OCI-LY1 (cell line): Measurements from ENCODE around the gene PDK2.

Source experiments
- H2AFZ ChIP-seq: fragments of 200-600 bp; sonication (generic), shearing (Covaris generic); 2 replicates; pipeline ENCODE4 v1.6.0; 2014; ENCODE audit warnings: antibody characterized with exemption, mild to moderate bottlenecking, low read length
- H3F3A ChIP-seq: fragments of 200-600 bp; sonication (generic), shearing (Covaris generic); 2 replicates; pipeline ENCODE4 v1.6.0; 2014; ENCODE audit warnings: mild to moderate bottlenecking, antibody characterized with exemption, low read length, moderate library complexity; ENCODE audit not compliant: insufficient read depth
- H3K27ac ChIP-seq: fragments of 200-600 bp; sonication (generic); 2 replicates; pipeline ENCODE4 v1.5.1; 2014; ENCODE audit warnings: low read length, mixed run types, mild to moderate bottlenecking, low read depth; ENCODE audit not compliant: poor library complexity, severe bottlenecking
- H3K27me3 ChIP-seq: fragments of 200-600 bp; sonication (generic); 2 replicates; pipeline ENCODE4 v1.6.0; 2014; ENCODE audit warnings: antibody characterized with exemption, mild to moderate bottlenecking, low read length, moderate library complexity; ENCODE audit not compliant: insufficient read depth
- H3K36me3 ChIP-seq: fragments of 200-600 bp; sonication (generic); 2 replicates; pipeline ENCODE4 v1.6.1; 2014; ENCODE audit warnings: mild to moderate bottlenecking, antibody characterized with exemption, low read length, moderate library complexity, mixed read lengths; ENCODE audit not compliant: insufficient read depth
- H3K4me1 ChIP-seq: fragments of 200-600 bp; sonication (generic); 2 replicates; pipeline ENCODE4 v1.5.1; 2014; ENCODE audit warnings: mild to moderate bottlenecking, low read length, moderate library complexity; ENCODE audit not compliant: insufficient read depth, severe bottlenecking
- H3K4me2 ChIP-seq: fragments of 200-600 bp; sonication (generic), shearing (Covaris generic); 2 replicates; pipeline ENCODE4 v1.6.1; 2014; ENCODE audit warnings: low read length
- H3K4me3 ChIP-seq: fragments of 200-600 bp; sonication (generic); 2 replicates; pipeline ENCODE4 v1.5.1; 2014; ENCODE audit warnings: low read length, low read depth, mild to moderate bottlenecking, mixed read lengths; ENCODE audit not compliant: poor library complexity, severe bottlenecking
- H3K79me2 ChIP-seq: fragments of 200-600 bp; shearing (Covaris generic); 2 replicates; pipeline ENCODE4 v1.6.1; 2016; ENCODE audit warnings: mixed run types, low read length, mixed read lengths; ENCODE audit not compliant: insufficient read depth
- H3K9ac ChIP-seq: fragments of 200-600 bp; sonication (generic), shearing (Covaris generic); 2 replicates; pipeline ENCODE4 v1.6.1; 2014; ENCODE audit warnings: mild to moderate bottlenecking, low read length, mixed read lengths
- H3K9me2 ChIP-seq: fragments of 200-600 bp; sonication (generic), shearing (Covaris generic); 2 replicates; pipeline ENCODE4 v1.6.1; 2014; ENCODE audit warnings: low read depth, mild to moderate bottlenecking, low read length, mixed read lengths
- H3K9me3 ChIP-seq: fragments of 200-600 bp; shearing (Covaris generic); 2 replicates; pipeline ENCODE4 v1.6.1; 2014; ENCODE audit warnings: low read length, mixed read lengths
- H4K20me1 ChIP-seq: fragments of 200-600 bp; sonication (generic), shearing (Covaris generic); 2 replicates; pipeline ENCODE4 v1.6.0; 2016; ENCODE audit warnings: mild to moderate bottlenecking, low read length; ENCODE audit not compliant: insufficient read depth
- CTCF ChIP-seq: fragments of 200-600 bp; sonication (generic), shearing (Covaris generic); IDR thresholded peaks from 2 replicates; pipeline ENCODE4 v1.5.1; 2017; ENCODE audit warnings: mild to moderate bottlenecking, antibody characterized with exemption, low read length, moderate library complexity, mixed read lengths
- EZH2 ChIP-seq: fragments of 200-600 bp; sonication (generic), shearing (Covaris generic); IDR thresholded peaks from 2 replicates; pipeline ENCODE4 v1.8.0; 2017; ENCODE audit warnings: borderline replicate concordance, mixed run types, mild to moderate bottlenecking, antibody characterized with exemption, low read length, moderate library complexity, mixed read lengths

Gene PDK2

GRCh38 chr17:50152736-50153135, 57.6 kb downstream of the PDK2 start:
- H3F3A ChIP-seq = no peaks in the 10 kb centered on the region; the same call in 1 of the 2 replicates
- no peak for TF ChIP-seq EZH2
- TF ChIP-seq CTCF = no peak

GRCh38 chr17:50153650-50154575, 58.8 kb downstream of the PDK2 start:
- H3F3A ChIP-seq = no peaks in the 10 kb centered on the region; the same call in 1 of the 2 replicates
- no peaks in the 10 kb centered on the region for H3K9me3 ChIP-seq
- H3K9me2 ChIP-seq = no peaks in the 10 kb centered on the region
- no peak overlapping the region for H3K4me3 ChIP-seq
- no peak overlapping the region for H3K4me2 ChIP-seq
- H3K79me2 ChIP-seq = no peaks in the 10 kb centered on the region
- no peak for TF ChIP-seq EZH2
- no peak for TF ChIP-seq CTCF
- H2AFZ ChIP-seq = no peak overlapping the region
- no peak overlapping the region for H3K27ac ChIP-seq
- no peaks in the 10 kb centered on the region for H3K36me3 ChIP-seq
- H3K4me1 ChIP-seq = peaks cover 14% of the 10 kb centered on the region
- H4K20me1 ChIP-seq = no peaks in the 10 kb centered on the region
- no peak overlapping the region for H3K9ac ChIP-seq
- H3K27me3 ChIP-seq = no peaks in the 10 kb centered on the region

More at GRCh38 chr17:50152736-50153135, 57.6 kb downstream of the PDK2 start:
- Histone ChIP-seq H3K79me2 (no peaks in the 10 kb centered on the region), H3K27me3 (no peaks in the 10 kb centered on the region), H3K36me3 (no peaks in the 10 kb centered on the region), H3K9me3 (no peaks in the 10 kb centered on the region), H3K4me1 (peaks cover 20% of the 10 kb centered on the region), H3K4me3 (no peak overlapping the region), H4K20me1 (no peaks in the 10 kb centered on the region), H3K27ac (peak overlapping the region; percentile 45), H3K9ac (no peak overlapping the region), H3K4me2 (0 out of 2 replicates have a peak overlapping the region, but pooled peaks have one; percentile 97), H3K9me2 (no peaks in the 10 kb centered on the region), H2AFZ (no peak overlapping the region)

- no peak for TF ChIP-seq CTCF
- no peak for TF ChIP-seq EZH2
- H2AFZ ChIP-seq = no peak overlapping the region
- H3K27me3 ChIP-seq = no peaks in the 10 kb centered on the region
- no peaks in the 10 kb centered on the region; the same call in 1 of the 2 replicates for H3F3A ChIP-seq
- H3K27ac ChIP-seq = no peak overlapping the region
- no peaks in the 10 kb centered on the region for H4K20me1 ChIP-seq
- peaks cover 14% of the 10 kb centered on the region for H3K4me1 ChIP-seq
- no peak overlapping the region for H3K4me3 ChIP-seq
- H3K9me3 ChIP-seq = no peaks in the 10 kb centered on the region
- H3K36me3 ChIP-seq = no peaks in the 10 kb centered on the region
- H3K9me2 ChIP-seq = no peaks in the 10 kb centered on the region
- H3K4me2 ChIP-seq = no peak overlapping the region
- no peaks in the 10 kb centered on the region for H3K79me2 ChIP-seq
- H3K9ac ChIP-seq = no peak overlapping the region
Observed at GRCh38 chr17:50154604-50155003, 59.5 kb downstream of the PDK2 start.
